Progenitor cell of endocrine pancreas (in vitro differentiated cells): ENCODE measurements around the gene VSTM2B. TPM values are rescaled to one million over a fixed set of nuclear protein-coding genes. Genes with fewer than 3 reads are reported as not detected.

ENCODE experiments used
- DNase-seq: peaks from one replicate; pipeline ENCODE4 v3.0.0; 2021; ENCODE audit warnings: low spot score; ENCODE audit not compliant: unreplicated experiment
- H3K27ac Mint-ChIP-seq: 2 replicates; pipeline ENCODE4 v1.8.0; 2021; ENCODE audit warnings: mild to moderate bottlenecking, moderate library complexity, mixed read lengths
- H3K27me3 Mint-ChIP-seq: 2 replicates; pipeline ENCODE4 v1.8.0; 2021; ENCODE audit warnings: mixed read lengths
- H3K36me3 Mint-ChIP-seq: 2 replicates; pipeline ENCODE4 v1.8.0; 2022; ENCODE audit warnings: mixed read lengths; ENCODE audit not compliant: insufficient read depth
- H3K4me1 Mint-ChIP-seq: 2 replicates; pipeline ENCODE4 v1.8.0; 2021; ENCODE audit warnings: low read depth, mixed read lengths
- H3K4me3 Mint-ChIP-seq: 2 replicates; pipeline ENCODE4 v1.8.0; 2021; ENCODE audit warnings: low read depth, mild to moderate bottlenecking, moderate library complexity, mixed read lengths
- H3K9me3 Mint-ChIP-seq: 2 replicates; pipeline ENCODE4 v1.8.0; 2021; ENCODE audit warnings: low read depth, mixed read lengths
- total RNA-seq: library from RNA; stranded (reverse); gene quantifications from 2 replicates; pipeline ENCODE4 v1.2.1, GENCODE V29; 2021
- TF ChIP-seq, protein P1 (sequence below): fragments of 200-600 bp; sonication (generic); IDR thresholded peaks from one replicate; pipeline ENCODE4 v1.5.0; 2021; ENCODE audit warnings: antibody characterized with exemption, mild to moderate bottlenecking; ENCODE audit not compliant: unreplicated experiment

The VSTM2B gene
- total RNA-seq, 1 donor from 2014 or later: not detected

DNA sequence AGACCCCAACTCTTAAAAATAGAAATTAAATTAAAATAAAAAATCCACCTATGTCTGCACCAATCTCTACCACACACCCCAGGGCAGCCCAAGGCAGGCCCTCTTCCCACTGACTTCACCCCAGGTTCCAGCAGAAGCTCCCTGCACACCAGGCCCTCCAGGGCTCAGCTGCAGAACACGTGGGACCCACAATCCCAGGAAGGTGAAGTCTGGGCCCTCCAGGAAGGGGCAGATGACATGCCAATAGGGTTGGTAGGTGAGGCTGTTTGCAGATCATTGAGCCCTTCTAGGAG, 19.2 kb upstream of the VSTM2B start:
- no peaks in the 10 kb centered on the region for H3K4me1 Mint-ChIP-seq
- no peak overlapping the region for H3K27ac Mint-ChIP-seq
- H3K36me3 Mint-ChIP-seq: no peaks in the 10 kb centered on the region
- H3K9me3 Mint-ChIP-seq: no peaks in the 10 kb centered on the region
- no peak for DNase-seq
- peaks cover 33% of the 10 kb centered on the region for H3K27me3 Mint-ChIP-seq
- H3K4me3 Mint-ChIP-seq: no peak overlapping the region
- TF ChIP-seq, protein P1, sequence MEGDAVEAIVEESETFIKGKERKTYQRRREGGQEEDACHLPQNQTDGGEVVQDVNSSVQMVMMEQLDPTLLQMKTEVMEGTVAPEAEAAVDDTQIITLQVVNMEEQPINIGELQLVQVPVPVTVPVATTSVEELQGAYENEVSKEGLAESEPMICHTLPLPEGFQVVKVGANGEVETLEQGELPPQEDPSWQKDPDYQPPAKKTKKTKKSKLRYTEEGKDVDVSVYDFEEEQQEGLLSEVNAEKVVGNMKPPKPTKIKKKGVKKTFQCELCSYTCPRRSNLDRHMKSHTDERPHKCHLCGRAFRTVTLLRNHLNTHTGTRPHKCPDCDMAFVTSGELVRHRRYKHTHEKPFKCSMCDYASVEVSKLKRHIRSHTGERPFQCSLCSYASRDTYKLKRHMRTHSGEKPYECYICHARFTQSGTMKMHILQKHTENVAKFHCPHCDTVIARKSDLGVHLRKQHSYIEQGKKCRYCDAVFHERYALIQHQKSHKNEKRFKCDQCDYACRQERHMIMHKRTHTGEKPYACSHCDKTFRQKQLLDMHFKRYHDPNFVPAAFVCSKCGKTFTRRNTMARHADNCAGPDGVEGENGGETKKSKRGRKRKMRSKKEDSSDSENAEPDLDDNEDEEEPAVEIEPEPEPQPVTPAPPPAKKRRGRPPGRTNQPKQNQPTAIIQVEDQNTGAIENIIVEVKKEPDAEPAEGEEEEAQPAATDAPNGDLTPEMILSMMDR: no peak

DNA sequence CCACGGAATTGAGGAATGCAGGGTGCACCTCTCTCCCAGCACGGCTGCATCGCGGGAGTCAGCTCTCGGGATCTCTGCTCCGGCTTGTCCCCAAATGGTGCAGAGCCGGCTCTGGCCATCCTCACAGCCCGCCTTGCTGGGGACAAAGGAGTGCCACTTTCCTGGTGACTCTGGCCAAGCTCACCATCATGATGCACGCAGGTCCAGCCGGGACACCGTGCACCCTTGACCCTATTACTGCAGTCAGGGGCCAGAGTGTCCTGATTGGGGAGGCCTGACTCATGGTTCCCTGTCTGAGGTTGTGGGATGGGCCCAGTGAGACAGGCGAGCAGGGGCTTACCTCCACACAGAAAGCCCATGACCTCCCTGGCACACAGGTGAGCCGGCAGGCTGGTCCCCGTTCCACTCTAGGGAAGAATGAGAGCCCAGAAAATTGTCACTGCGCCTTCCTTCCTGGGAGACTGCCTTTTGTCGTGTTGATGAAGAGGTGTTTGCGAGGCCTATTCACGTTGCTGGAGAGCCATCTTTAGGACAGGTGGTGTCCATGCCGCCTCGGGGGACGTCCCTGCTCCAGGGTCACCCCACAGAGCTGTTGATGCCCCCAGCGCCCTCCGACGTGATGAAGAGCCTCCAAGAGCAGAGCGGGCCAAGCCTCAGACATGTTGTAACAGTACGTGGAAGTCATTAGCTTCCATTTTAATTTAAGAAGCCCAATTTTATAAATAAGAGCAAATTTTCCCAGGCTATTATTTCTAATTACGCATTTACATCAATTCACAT, 18.5 kb upstream of the VSTM2B start:
- Mint-ChIP-seq H3K4me3 (no peak overlapping the region), H3K36me3 (no peaks in the 10 kb centered on the region), H3K4me1 (no peaks in the 10 kb centered on the region), H3K9me3 (no peaks in the 10 kb centered on the region), H3K27me3 (peaks cover 38% of the 10 kb centered on the region), H3K27ac (no peak overlapping the region)
- TF ChIP-seq, protein P1: no peak
- DNase-seq: no peak

DNA sequence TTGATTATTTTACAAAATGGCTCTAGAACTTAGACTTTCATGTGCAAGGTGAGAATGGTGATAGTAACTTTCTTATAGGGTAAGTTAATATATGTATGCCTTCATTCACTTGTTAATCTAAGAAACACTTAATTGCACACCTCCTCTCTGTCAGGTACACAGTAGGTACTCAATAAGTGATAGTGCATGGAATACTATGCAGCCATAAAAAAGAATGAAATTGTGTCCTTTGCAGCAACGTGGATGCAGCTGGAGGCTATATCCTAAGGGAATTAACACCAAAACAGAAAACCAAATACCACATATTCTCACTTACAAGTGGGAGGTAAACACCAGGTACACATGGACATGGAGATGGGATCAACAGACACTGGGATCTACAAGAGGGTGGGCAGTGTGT, 17.6 kb upstream of the VSTM2B start:
- no peak for DNase-seq
- H3K4me1 Mint-ChIP-seq: no peaks in the 10 kb centered on the region
- H3K36me3 Mint-ChIP-seq: no peaks in the 10 kb centered on the region
- no peaks in the 10 kb centered on the region for H3K9me3 Mint-ChIP-seq
- H3K27me3 Mint-ChIP-seq: peaks cover 41% of the 10 kb centered on the region
- H3K4me3 Mint-ChIP-seq: no peak overlapping the region
- no peak overlapping the region for H3K27ac Mint-ChIP-seq
- TF ChIP-seq, protein P1: no peak

DNA sequence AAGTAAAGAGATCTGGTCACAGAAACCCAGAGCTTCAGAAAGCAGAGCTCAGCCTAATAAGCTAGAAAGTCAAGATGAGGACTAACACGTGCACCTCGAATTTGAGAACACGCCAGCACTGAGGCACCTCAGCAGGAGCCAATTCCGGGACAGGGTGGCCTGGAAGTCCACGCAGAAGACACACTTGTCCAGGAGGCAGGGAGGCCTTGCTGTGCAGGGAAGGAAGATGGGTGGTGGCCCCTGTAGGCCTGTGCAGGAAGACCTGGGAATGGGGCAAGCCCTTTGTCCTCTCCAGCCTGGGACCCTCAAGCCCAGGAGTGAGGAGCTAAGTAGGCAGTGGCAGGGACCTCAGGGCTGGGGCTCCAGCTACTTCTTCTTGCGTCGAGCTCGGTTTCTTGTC, 16.3 kb upstream of the VSTM2B start:
- TF ChIP-seq, protein P1: no peak
- H3K27ac Mint-ChIP-seq: no peak overlapping the region

DNA sequence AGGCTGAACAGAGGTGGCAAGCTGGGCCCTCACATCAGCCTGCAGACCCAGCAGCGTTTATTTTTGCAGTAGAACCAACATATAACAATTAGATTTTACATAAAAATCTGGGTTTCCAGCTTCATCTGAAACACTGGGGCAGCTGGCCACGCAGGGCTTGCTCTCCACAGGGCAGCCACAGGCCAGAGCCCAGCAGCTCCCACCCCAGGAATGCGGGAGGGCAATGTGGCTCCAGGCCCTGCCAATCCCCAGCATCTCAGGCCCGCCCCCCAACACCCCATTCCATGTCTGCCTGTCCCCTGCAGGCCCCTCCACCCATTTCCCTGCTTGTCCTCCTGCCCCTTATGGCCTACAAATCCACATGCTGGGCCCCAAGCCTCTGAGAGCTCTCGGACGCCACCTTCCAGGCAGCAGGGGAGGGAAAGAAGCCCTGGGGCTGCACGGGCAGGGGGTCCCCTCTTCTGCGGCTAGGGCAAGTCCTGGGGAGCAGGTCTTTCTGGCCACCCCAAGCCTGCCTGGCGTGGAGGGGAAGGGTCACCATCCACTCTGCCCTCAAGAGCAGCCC, 15.0 kb upstream of the VSTM2B start:
- no peak for DNase-seq
- Mint-ChIP-seq H3K36me3 (no peaks in the 10 kb centered on the region), H3K4me1 (no peaks in the 10 kb centered on the region), H3K27ac (no peak overlapping the region), H3K9me3 (no peaks in the 10 kb centered on the region), H3K4me3 (no peak overlapping the region), H3K27me3 (peaks cover 47% of the 10 kb centered on the region)
- TF ChIP-seq, protein P1: no peak

More for the DNA sequence above, 16.3 kb upstream of the VSTM2B start:
- H3K4me3 Mint-ChIP-seq: no peak overlapping the region
- no peaks in the 10 kb centered on the region for H3K36me3 Mint-ChIP-seq
- H3K4me1 Mint-ChIP-seq: no peaks in the 10 kb centered on the region
- no peak for DNase-seq
- H3K9me3 Mint-ChIP-seq: no peaks in the 10 kb centered on the region
- peaks cover 35% of the 10 kb centered on the region for H3K27me3 Mint-ChIP-seq
